ENCODE results near the gene ZBTB20. TPM values are rescaled to one million over a fixed set of nuclear protein-coding genes. Genes with fewer than 3 reads are reported as not detected.

The ZBTB20 gene
- total and polyA plus RNA-seq, 2 experiments from 2014 or later, result 15.7 to 37.3 TPM

DNA sequence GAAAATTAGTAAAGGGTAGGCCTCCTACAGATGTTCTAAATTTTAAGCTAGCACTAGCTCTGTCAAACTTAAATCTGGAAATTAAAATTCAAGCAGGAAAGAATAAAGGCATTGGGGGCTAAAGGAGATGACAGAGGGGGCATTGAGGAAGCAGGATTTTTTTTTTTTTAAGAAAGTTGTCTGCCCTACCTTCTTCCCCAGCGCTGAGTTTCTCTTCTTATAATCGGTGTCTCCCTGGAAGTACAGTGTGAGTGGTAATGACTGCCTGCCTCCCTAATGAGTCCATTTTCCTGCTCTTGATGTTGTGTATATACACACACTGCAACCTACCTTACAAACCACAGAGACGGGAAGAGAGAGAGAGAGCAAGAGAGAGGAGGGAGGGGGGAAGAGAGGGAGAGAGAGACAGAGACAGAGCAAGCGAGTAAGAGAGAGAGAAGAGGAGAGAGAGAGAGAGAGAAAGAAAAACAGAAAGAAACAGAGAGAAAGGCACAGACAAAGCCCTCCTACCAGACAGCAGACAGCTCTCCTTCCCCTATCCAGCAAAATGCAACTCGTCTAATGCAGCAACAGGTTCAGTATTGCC lies 47.0 kb downstream of the ZBTB20 start:
- Histone ChIP-seq H3K36me3 (no peaks in the 10 kb centered on the region), H3K4me1 (ENCODE audit: low read depth) (no peaks in the 10 kb centered on the region), H3K27ac (peak overlapping the region; percentile 38), H3K9me3 (ENCODE audit: low read depth) (no peaks in the 10 kb centered on the region), H3K27me3 (no peaks in the 10 kb centered on the region), H3K4me3 (peak overlapping the region; percentile 10)
- no peak for TF ChIP-seq CTCF (IDR thresholded peaks at IDR 0.05; ENCODE audit: low read depth, low read length)
- DNase-seq (ENCODE audit: low read depth in 1 of 2, low spot score in 1 of 2), result peak; percentile 14 to 77

GRCh38 chr3:115099134-115099985 lies 47.7 kb downstream of the ZBTB20 start:
- peak overlapping the region; percentile 10 for H3K4me3 ChIP-seq
- no peak for TF ChIP-seq CTCF (IDR thresholded peaks at IDR 0.05; ENCODE audit: low read depth, low read length)
- peak overlapping the region; percentile 38 for H3K27ac ChIP-seq

DNA sequence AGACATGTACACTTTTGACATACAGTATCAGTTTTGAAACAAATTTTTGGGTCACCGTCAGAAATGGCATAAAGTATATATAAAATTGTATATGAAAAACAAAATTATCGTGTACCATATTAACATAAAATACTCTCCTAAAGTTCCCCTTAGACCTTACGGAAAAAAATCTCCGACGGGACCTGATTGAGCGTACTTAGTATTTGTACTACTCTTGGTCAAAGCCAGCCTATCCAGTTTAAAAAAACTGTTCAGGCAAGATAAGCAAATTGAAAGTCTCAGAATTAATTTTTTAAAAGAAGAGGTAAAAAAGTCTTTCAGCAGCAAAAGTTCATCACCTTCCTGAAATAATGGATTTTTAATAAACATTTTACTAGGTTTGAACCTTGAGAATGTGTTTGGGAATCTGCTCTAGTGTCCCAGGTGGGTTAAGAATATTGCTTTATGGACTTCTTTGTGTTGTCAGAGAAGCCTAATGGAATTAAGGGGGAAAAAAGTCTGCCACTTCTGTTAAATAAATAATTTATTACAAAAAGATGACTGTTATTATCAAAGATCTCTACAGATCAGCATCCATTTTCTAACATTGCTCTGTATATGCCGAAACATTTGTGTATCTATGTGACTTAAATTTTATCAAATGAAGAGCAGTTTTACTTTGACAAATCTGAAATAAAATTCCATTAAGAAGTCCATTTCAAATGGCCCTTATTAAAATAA lies 48.6 kb downstream of the ZBTB20 start:
- no peak overlapping the region for H3K4me3 ChIP-seq
- TF ChIP-seq CTCF (IDR thresholded peaks at IDR 0.05; ENCODE audit: low read depth, low read length), result no peak
- no peaks in the 10 kb centered on the region for H3K4me1 ChIP-seq (ENCODE audit: low read depth)
- no peaks in the 10 kb centered on the region for H3K27me3 ChIP-seq
- no peak overlapping the region for H3K27ac ChIP-seq
- H3K9me3 ChIP-seq (ENCODE audit: low read depth), result no peaks in the 10 kb centered on the region
- no peaks in the 10 kb centered on the region for H3K36me3 ChIP-seq
- no peak for DNase-seq (ENCODE audit: low read depth in 1 of 2, low spot score in 1 of 2)

More at GRCh38 chr3:115099134-115099985, 47.7 kb downstream of the ZBTB20 start:
- no peaks in the 10 kb centered on the region for H3K36me3 ChIP-seq
- no peaks in the 10 kb centered on the region for H3K27me3 ChIP-seq
- H3K9me3 ChIP-seq (ENCODE audit: low read depth), result no peaks in the 10 kb centered on the region
- no peaks in the 10 kb centered on the region for H3K4me1 ChIP-seq (ENCODE audit: low read depth)
- DNase-seq (ENCODE audit: low read depth in 1 of 2, low spot score in 1 of 2), result peak in 1 of 2 donors; percentile 2

- Histone ChIP-seq H3K4me1 (ENCODE audit: low read depth) (no peaks in the 10 kb centered on the region), H3K27ac (no peak overlapping the region), H3K4me3 (no peak overlapping the region), H3K36me3 (no peaks in the 10 kb centered on the region), H3K9me3 (ENCODE audit: low read depth) (no peaks in the 10 kb centered on the region), H3K27me3 (no peaks in the 10 kb centered on the region)
- DNase-seq (ENCODE audit: low read depth in 1 of 2, low spot score in 1 of 2), result no peak
- TF ChIP-seq CTCF (IDR thresholded peaks at IDR 0.05; ENCODE audit: low read depth, low read length), result no peak
These were observed 51.9 kb downstream of the ZBTB20 start for GRCh38 chr3:115095236-115095635.

- Histone ChIP-seq H3K4me1 (ENCODE audit: low read depth) (no peaks in the 10 kb centered on the region), H3K9me3 (ENCODE audit: low read depth) (no peaks in the 10 kb centered on the region), H3K27ac (peak overlapping the region; percentile 33), H3K4me3 (no peak overlapping the region), H3K27me3 (no peaks in the 10 kb centered on the region), H3K36me3 (no peaks in the 10 kb centered on the region)
- DNase-seq (ENCODE audit: low read depth in 1 of 2, low spot score in 1 of 2), result peak; percentile 71 to 79
- peak; percentile 88 for TF ChIP-seq CTCF (IDR thresholded peaks at IDR 0.05; ENCODE audit: low read depth, low read length)
These were observed 54.8 kb downstream of the ZBTB20 start for GRCh38 chr3:115092220-115092791.
